ENCODE data around the gene IL12RB2. TPM values are rescaled to one million over a fixed set of nuclear protein-coding genes. Genes with fewer than 3 reads are reported as not detected.
A peak's percentile ranks its signal among the peaks of the same experiment; 100 is the strongest.

Gene IL12RB2
- polyA plus RNA-seq, 3 donors: not detected

- peaks cover 3% of the 10 kb centered on the region for H3K4me1 Mint-ChIP-seq
- H3K9me3 ChIP-seq (replicated peaks in 1 of 2; ENCODE audit: control insufficient read depth in 1 of 2, insufficient read depth in 1 of 2, low read length in 2 of 2): no peaks in the 10 kb centered on the region
- peaks cover 96% of the 10 kb centered on the region for H3K79me2 ChIP-seq (ENCODE audit: insufficient read depth, low read length)
- no peaks in the 10 kb centered on the region for H3K4me1 ChIP-seq (ENCODE audit: control insufficient read depth in 1 of 2, insufficient read depth in 2 of 2, low read length in 2 of 2)
- peaks cover 89 to 97% of the 10 kb centered on the region in 2 donors for H3K36me3 Mint-ChIP-seq
- no peak overlapping the region for H3K4me3 ChIP-seq (replicated peaks in 1 of 3; ENCODE audit: low read depth in 2 of 3, low read length in 3 of 3)
- H3K27ac Mint-ChIP-seq: peak overlapping the region in 1 of 7 donors; percentile 13
- H3K27me3 Mint-ChIP-seq (ENCODE audit: low read depth in 3 of 3): peaks cover 0 to 1% (median 0%) of the 10 kb centered on the region in 3 donors
- H3K9me3 Mint-ChIP-seq: no peaks in the 10 kb centered on the region
- no peak overlapping the region for H3K27ac ChIP-seq (ENCODE audit: low read depth in 1 of 2, low read length in 2 of 2)
- no peak overlapping the region for H3K4me3 Mint-ChIP-seq
- no peaks in the 10 kb centered on the region for H3K27me3 ChIP-seq (ENCODE audit: control insufficient read depth in 2 of 2, insufficient read depth in 2 of 2, low read length in 2 of 2)
- WGBS (ENCODE audit: insufficient coverage): 54% methylated on average over 2 of the region's 6 CpGs
- DNase-seq: no peak
- no peak for TF ChIP-seq CTCF (IDR thresholded peaks at IDR 0.05)
- intact Hi-C loops (cut with micrococcal nuclease): no loop called here
- H4K20me1 ChIP-seq (ENCODE audit: insufficient read depth, low read length): peaks cover 99% of the 10 kb centered on the region
- H3K9ac ChIP-seq (ENCODE audit: insufficient read depth, low read length, poor library complexity, severe bottlenecking): no peak overlapping the region
- peaks cover 98% of the 10 kb centered on the region in 2 donors for H3K36me3 ChIP-seq (replicated peaks in 1 of 2; ENCODE audit: control insufficient read depth in 1 of 2, insufficient read depth in 2 of 2, low read length in 2 of 2)
- H3K4me2 ChIP-seq (replicated peaks; ENCODE audit: extremely low read depth, low read length, poor library complexity, severe bottlenecking): no peak overlapping the region
- H2AFZ ChIP-seq (ENCODE audit: insufficient read depth, low read depth, low read length, poor library complexity, severe bottlenecking): no peak overlapping the region
Measured at GRCh38 chr1:67418839-67419586, 111.3 kb downstream of the IL12RB2 start.

- peaks cover 3% of the 10 kb centered on the region for H3K4me1 Mint-ChIP-seq
- H4K20me1 ChIP-seq (ENCODE audit: insufficient read depth, low read length): peaks cover 99% of the 10 kb centered on the region
Measured at GRCh38 chr1:67420835-67421492, 113.3 kb downstream of the IL12RB2 start.

More at GRCh38 chr1:67420835-67421492, 113.3 kb downstream of the IL12RB2 start:
- Histone ChIP-seq H3K9me3 (replicated peaks in 1 of 2; ENCODE audit: control insufficient read depth in 1 of 2, insufficient read depth in 1 of 2, low read length in 2 of 2) (no peaks in the 10 kb centered on the region), H3K36me3 (replicated peaks in 1 of 2; ENCODE audit: control insufficient read depth in 1 of 2, insufficient read depth in 2 of 2, low read length in 2 of 2) (peaks cover 98 to 99% of the 10 kb centered on the region in 2 donors), H3K79me2 (ENCODE audit: insufficient read depth, low read length) (peaks cover 98% of the 10 kb centered on the region), H3K4me2 (replicated peaks; ENCODE audit: extremely low read depth, low read length, poor library complexity, severe bottlenecking) (no peak overlapping the region), H3K27ac (ENCODE audit: low read depth in 1 of 2, low read length in 2 of 2) (peak overlapping the region in 1 of 2 donors; percentile 9), H3K4me3 (replicated peaks in 1 of 3; ENCODE audit: low read depth in 2 of 3, low read length in 3 of 3) (no peak overlapping the region), H3K27me3 (ENCODE audit: control insufficient read depth in 2 of 2, insufficient read depth in 2 of 2, low read length in 2 of 2) (no peaks in the 10 kb centered on the region), H3K9ac (ENCODE audit: insufficient read depth, low read length, poor library complexity, severe bottlenecking) (no peak overlapping the region), H2AFZ (ENCODE audit: insufficient read depth, low read depth, low read length, poor library complexity, severe bottlenecking) (no peak overlapping the region), H3K4me1 (ENCODE audit: control insufficient read depth in 1 of 2, insufficient read depth in 2 of 2, low read length in 2 of 2) (no peaks in the 10 kb centered on the region)
- TF ChIP-seq CTCF (IDR thresholded peaks at IDR 0.05): no peak
- Mint-ChIP-seq H3K9me3 (no peaks in the 10 kb centered on the region), H3K27ac (no peak overlapping the region), H3K4me3 (no peak overlapping the region), H3K36me3 (peaks cover 89 to 97% of the 10 kb centered on the region in 2 donors), H3K27me3 (ENCODE audit: low read depth in 3 of 3) (peaks cover 0 to 1% (median under 1%) of the 10 kb centered on the region in 3 donors)
- intact Hi-C loops (cut with micrococcal nuclease): no loop called here
- DNase-seq: no peak
